Spleen (tissue), 7 donors: ENCODE results near the gene SKA3.

Experiments
- CTCF ChIP-seq, 11 experiments: fragments of 200-600 bp in 7 of 11; fragments of 450-650 bp in 4 of 11; sonication (generic) in 4 of 11; IDR thresholded peaks in 8 of 11; conservative IDR thresholded peaks in 3 of 11; 1 replicate in 7 of 11; 2 replicates in 4 of 11; pipeline versions ENCODE4 v1.4.0 to v1.8.0; 2016 to 2021; ENCODE audit warnings: antibody characterized with exemption in 11 of 11, inconsistent platforms in 4 of 11, mild to moderate bottlenecking in 1 of 11
- POLR2A ChIP-seq, 3 donors: fragments of 450-650 bp; IDR thresholded peaks; one replicate each; pipeline ENCODE4 v1.5.1; 2017; ENCODE audit warnings: antibody characterized with exemption in 3 of 3, mild to moderate bottlenecking in 1 of 3
- POLR2AphosphoS5 ChIP-seq, 3 donors: sonication (generic); formaldehyde crosslinking; IDR thresholded peaks; one replicate each; pipeline ENCODE4 v1.5.1; 2017; ENCODE audit warnings: antibody characterized with exemption in 3 of 3
- donor health status: DM: no; HTN: no; CAD: no; lungs with moderate emphysema.
- donor health status: DM: no; HTN: no; CAD: no.
- donor health status: DM: no; HTN: no; CAD: no.

DNA sequence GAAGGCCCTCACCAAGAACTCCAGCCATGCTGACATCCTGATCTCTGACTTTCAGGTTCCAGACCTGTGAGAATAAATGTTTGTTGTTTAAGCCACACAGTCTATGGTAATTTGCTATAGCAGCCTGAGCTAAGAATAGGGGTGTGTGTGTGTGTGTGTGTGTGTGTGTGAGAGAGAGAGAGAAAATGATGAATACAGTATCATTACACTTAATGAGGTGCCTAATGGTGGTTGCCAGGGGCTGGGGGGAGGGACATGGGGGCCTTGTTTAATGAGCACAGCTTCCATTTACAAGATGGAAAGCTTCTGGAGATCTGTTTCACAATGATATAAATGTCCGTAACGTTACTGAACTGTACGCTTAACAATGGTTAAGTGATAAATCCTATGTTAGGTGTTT is 61.1 kb downstream of the SKA3 start:
- no peak for TF ChIP-seq POLR2A (IDR thresholded peaks at IDR 0.05)
- TF ChIP-seq CTCF (IDR thresholded peaks at IDR 0.05 in 8 of 11, conservative IDR thresholded peaks at IDR 0.05 in 3 of 11) = no peak
- TF ChIP-seq POLR2AphosphoS5 (IDR thresholded peaks at IDR 0.05) = no peak
